HG02870 (cell line): ENCODE measurements around the gene MRFAP1L1.

Experiments
- ATAC-seq: cut with Tn5 transposase; IDR thresholded peaks from one replicate; pipeline ENCODE4 v1.9.1; 2021; ENCODE audit warnings: mild to moderate bottlenecking, moderate library complexity; ENCODE audit not compliant: unreplicated experiment

Gene MRFAP1L1

DNA sequence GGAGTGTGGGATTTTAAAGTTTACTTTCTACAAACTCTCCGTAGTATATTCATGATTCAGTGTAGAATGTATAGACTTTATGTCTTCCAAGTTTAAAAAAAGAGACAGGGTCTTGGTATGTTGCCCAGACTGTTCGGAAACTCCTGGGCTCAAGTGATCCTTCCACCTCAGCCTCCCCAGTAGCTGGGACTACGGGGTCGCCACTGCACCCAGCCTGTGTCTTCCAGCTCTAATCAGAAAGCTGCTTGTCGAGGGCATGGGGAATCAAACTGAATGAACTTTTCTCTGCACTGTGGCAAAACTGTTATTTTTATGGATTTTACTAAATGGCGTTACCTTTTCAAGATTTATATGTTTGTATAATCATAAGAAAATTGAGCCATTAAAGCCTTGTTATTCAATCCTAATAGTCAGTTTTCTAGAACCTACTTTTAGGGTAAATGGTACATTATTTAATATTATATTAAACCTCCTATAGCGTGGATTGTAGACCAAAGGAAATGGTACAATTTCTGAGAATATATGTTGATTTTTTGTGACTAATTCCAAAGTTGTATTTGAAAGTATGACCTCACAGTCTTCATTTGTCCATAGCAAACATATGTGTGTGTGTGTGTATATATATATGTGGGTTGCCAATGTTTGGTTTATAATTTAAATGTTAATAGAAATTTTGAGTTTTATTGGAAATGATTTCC lies 7.4 kb upstream of the MRFAP1L1 start:
- ATAC-seq, result no peak

GRCh38 chr4:6716018-6716911 lies 6.6 kb upstream of the MRFAP1L1 start, which contains the start of gene BLOC1S4:
Gene BLOC1S4, plus strand, starts transcription at chr4:6716174. Its CDS starts 36 bp downstream, at chr4:6716210.
- ATAC-seq, result peak; percentile 80

DNA sequence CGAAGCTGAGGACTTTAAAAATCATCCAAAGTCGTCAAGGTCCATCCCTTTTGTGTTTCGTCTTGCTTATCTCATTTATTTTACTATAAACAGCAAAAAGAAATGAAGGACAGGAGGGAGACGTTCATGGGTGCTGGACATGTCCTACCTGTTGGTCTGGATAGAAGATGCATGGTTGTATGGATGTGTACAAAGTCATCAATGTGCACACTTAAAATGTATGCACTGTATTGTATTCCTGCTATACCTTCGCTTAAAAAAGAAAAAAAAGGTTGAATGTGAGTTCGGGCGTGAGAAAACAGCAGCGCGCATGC lies 6.0 kb upstream of the MRFAP1L1 start:
- ATAC-seq, result no peak

DNA sequence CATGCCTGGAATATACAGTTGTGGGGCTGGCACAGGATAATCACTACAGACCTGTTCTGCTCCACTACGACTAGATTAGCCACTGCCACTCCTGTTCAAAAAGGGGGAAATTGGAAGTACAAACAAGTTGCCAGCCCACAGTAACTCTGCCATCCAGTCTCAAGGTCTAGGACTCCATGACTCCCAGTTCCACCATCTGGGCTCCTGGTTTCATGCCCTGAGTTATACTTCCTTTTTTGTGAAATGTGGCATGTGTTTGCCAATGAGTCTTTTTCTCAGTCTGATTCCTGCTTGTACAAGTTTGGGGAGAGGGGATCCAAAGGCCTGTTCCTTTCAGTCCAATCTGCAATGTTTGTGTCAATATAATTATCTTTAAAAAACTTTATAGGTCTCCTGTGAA lies 5.3 kb upstream of the MRFAP1L1 start:
- ATAC-seq, result no peak

DNA sequence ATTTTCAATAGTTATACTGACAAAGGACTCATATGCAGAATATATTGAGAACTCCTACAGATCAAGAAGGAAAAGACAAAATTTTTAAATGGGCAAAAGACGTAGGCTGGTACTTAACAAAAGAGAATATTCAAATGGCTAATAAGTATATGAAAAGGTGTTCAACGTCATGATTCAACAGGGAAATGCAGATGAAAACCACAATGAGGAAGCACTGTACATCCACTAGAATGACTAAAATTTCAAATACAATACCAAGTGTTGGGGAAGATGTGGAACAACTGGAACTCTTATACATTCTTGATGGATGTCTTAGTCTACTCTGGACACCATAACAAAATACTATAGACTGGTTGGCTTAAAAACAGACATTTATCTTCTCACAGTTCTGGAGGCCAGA lies 1.3 kb upstream of the MRFAP1L1 start:
- ATAC-seq, result no peak

DNA sequence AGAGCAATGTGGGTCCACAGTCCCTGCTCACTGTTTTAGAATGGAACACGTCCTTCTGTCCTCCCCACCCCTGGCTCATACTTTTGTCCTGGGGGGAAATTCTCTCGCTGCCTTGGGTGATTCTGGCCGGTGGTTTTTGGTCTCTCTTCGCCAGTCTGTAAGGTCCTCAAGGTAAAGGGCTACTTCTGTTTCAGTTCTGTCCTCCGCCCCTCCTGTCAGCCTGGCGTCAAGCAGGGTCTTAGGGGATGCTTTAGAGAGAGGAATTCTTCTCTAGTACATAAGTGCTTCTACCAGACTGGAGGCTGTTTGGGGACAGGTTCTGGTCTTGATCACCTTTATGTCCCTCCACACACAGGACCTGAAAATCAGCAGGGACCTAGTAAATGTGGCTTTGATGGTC lies 617 bp upstream of the MRFAP1L1 start:
- ATAC-seq, result peak; percentile 11

DNA sequence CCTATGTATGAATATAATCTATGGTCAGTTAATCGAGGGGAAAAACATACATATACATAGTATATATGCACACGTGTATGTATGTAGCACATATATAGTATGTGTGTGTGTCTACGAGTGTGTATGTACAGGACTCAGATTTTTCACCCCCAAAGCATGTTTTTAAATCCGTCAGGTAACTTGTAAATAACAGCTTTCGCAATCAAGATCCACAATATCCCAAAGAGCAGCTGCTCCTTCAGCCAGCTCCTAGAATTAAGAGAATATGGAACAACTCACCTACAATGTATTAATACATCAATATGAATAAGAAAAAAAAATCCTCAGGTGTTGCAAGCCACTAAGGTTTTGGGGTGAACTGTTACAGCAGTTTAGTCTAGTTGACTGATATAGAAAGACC lies 3.5 kb downstream of the MRFAP1L1 start:
- no peak for ATAC-seq

GRCh38 chr4:6705646-6706045 lies 4.0 kb downstream of the MRFAP1L1 start:
- ATAC-seq, result no peak

DNA sequence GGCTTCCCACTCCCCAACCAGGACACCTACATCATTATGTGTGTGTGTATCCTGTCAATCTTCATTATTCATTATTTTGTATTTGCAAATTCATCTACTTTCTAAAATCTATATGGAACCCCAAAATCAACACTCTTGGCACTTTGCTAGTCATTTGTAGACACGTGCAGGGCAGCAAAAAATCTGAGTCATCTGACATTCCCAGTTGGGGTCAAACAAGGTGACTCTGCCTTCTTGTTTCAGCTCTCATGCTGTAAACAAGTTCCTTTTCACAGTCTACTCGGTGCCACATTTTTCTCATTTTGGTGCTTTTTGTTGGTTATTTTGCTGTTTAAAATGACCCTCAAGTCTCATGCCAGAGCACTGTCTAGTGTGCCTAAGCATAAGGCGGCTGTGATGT lies 5.9 kb downstream of the MRFAP1L1 start:
- ATAC-seq, result no peak

- ATAC-seq, result no peak
These were observed 6.9 kb downstream of the MRFAP1L1 start for GRCh38 chr4:6702761-6703160.

DNA sequence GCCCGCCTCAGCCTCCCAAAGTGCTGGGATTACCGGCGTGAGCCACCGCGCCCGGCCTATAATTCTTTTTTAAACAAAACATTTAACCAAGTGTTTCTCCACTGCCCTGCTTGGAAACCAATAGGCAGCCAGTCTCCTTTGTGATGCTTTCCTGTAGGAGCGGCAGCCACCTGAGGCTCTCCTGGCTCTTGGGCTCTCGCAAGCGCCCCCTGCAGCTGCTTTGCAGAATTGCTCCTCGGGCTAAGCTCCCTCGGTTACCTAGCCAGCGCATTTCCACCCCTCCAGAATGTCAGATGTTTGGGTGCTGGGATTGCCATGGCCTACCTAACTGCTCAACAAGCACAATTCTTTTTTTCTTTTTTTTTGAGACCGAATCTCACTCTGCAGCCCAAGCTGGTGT lies 8.3 kb downstream of the MRFAP1L1 start:
- ATAC-seq, result no peak

- no peak for ATAC-seq
These were observed 9.8 kb downstream of the MRFAP1L1 start for GRCh38 chr4:6699903-6700302.

DNA sequence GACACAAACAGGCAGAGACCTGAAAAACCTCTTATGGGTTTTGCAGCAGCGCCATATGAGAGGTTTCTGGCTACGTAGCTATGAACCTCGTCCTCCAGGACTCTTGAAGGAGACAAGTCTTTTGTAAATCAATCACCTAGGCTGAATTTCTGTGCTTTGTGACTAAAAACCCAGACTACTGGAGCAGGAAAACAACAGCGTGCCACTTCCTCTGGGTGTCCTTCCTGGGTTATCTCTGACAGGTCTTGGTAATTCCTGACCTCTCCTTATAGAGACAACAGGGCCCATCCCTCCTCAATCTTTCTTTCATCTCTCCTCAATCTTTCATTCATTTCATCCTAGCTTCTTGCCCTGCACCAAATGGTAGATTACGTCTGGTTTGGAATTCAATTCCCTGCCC lies 10.3 kb downstream of the MRFAP1L1 start:
- ATAC-seq, result no peak

DNA sequence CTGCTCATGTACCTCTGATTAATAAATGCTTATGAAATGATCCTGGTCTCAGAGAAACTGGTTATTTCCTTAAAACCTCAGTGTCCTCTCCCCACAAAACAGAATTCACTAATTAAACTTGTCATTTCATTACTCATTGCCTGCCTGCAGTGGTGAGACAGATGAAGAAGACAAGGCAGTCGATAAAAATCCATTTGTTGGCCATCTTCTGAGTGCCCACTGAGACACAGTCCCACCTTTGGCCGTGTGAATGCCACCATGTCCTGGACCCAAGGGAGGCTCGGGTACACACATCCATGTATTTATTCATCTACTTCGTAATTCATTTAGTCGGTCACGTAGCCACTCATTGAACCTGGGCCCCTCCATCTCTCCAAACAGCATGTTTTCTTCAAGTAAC lies 12.5 kb downstream of the MRFAP1L1 start:
- ATAC-seq, result no peak

- no peak for ATAC-seq
These were observed 13.1 kb downstream of the MRFAP1L1 start for GRCh38 chr4:6696611-6697010.

- no peak for ATAC-seq
These were observed 13.7 kb downstream of the MRFAP1L1 start for GRCh38 chr4:6695660-6696610.

- no peak for ATAC-seq
These were observed 15.3 kb downstream of the MRFAP1L1 start for GRCh38 chr4:6694177-6694901.

DNA sequence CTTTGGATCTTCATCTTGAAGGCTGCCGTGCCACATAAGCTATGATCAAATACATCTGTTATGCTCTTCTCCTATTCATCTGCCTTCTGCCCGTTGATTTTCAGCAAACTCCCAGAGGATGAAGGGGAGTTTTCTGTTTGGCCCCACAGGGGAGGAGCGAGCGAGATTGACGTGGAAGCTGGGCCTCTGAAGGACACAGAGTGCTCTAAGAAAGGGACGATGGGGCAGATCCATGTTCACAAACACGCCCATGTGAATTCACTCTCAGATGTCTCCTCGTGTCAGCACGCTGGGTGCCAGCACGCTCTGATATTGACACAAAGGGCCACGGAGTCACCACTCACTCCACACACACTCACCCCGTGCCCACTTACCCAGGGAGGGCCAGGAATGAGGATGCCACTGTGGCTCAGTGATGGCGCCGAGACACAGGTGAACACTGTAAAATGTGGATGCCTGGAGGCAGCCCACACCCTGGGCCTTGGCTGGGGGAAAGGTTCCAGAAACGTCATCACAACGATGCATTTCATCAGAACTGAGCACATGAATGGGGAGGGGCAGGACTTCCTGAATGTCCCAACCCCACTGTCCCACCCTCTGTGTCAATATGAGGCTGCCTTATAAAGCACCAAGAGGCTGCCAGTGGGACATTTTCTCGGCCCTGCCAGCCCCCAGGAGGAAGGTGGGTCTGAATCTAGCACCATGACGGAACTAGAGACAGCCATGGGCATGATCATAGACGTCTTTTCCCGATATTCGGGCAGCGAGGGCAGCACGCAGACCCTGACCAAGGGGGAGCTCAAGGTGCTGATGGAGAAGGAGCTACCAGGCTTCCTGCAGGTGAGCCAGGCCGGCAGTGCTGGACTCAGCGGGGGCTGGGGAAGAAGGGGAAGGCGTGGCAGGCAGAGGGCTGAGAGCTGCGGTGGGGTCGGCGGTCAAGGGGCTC lies 16.2 kb downstream of the MRFAP1L1 start, which contains the start of gene S100P:
Gene S100P, plus strand, starts transcription at position 648 of the 946 bp plus-strand sequence. Its CDS starts 55 bp downstream, at position 703.
- no peak for ATAC-seq

- no peak for ATAC-seq
These were observed 16.9 kb downstream of the MRFAP1L1 start for GRCh38 chr4:6692806-6693205.
